GM21723 (cell line): ENCODE measurements around the gene POLDIP2.
"Not testable (repeated sequence)": the region's sequence is repeated elsewhere in the genome, so short reads cannot be mapped to it uniquely, and the experiment has no call there.

Experiments
- ATAC-seq: cut with Tn5 transposase; IDR thresholded peaks from one replicate; pipeline ENCODE4 v1.9.1; 2021; ENCODE audit warnings: mild to moderate bottlenecking, moderate library complexity; ENCODE audit not compliant: unreplicated experiment

The POLDIP2 gene

DNA sequence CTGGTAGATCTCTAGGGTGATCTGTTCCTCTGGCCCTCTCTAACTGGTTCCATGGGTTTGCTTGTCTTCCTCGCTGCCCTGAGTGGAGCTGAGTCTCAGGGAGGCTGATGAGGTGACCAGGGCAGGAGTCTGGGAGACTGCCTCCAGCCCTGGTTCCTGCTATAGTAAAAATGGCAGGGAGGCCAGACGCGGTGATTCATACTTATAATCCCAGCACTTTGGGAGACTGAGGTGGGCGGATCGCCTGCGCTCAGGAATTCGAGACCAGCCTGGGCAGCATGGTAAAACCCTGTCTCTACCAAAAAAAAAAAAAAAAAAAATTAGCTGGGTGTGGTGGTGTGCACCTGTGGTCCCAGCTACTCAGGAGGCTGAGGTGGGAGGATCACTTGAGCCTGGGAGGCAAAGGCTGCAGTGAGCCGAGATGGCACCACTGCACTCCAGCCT is 18.5 kb downstream of the POLDIP2 start:
- ATAC-seq, result not testable (repeated sequence)

DNA sequence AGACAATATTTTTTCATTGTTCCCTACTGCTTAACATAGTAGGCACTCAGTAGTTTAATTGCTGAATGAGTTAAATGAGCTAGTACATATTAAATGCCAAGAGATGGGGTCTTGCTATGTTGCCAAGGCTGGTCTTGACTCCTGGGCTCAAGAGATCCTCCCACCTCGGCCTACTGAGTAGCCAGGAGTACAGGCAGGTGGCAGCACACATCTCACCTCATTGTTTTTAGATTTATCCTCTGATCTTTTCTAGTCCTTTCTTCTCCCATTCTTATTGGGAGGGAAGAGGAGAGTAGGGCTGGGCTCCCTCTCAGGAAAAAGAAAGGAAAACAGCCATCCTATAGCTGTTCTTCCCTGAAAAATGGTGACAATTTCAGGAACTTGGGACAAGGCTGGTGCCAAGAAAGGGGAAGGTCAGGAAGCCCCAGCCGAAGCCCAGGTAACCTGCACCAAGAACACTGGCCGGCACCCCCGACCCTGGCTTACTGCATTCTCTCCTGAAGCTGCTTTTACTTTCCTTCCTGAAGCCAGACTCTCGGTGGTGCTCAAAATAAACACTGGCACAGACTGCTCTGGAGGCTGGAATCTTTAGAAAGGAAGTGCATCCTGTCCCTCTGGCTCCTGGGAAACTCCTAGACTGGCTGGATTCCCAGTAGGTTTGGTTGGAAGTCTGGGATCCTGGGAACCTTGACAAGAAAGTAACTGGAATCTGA is 19.1 kb downstream of the POLDIP2 start:
- ATAC-seq, result no peak

DNA sequence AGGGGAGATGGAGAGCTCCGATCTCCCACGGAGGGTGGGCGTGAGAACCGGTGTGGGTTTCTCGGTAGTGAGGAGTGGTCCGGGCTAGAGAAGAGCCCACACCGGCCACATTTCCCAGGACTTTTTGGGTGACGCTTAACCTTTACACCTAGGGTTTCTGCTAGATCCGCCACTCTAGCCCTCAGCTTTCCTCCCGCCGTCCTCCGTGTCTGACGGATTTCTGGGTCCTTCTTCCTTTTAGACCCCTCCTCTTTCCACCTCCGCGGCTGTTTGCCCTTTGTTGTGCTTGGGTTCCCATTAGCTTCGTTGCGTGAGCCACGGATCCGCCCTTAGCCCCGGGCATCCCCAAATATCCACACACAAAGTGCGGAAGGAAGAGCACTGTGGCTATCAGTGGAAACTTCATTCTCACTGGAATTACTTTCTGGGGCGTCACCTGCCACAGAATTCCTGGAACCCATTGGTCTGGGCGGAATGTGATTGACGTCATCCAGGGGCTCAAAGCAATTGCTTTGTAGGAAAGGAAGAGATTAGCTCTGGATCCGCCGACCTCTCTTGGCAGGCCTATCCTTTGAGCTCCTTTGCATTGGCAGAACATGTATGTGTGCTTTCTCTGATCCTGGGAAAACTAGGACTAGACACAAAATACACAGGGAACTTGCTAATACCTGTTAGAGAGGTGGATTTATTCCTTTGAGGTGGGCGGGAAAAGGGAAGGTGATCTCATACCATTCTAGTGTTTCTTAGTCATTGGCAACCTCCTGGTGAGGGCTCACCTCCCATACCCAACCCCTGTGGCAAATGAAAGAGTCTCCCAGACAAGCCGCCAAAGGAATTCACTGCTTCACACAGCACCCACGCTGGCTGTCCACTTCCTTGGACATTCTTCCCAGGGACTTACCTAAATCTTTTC is 21.1 kb downstream of the POLDIP2 start:
- no peak for ATAC-seq

DNA sequence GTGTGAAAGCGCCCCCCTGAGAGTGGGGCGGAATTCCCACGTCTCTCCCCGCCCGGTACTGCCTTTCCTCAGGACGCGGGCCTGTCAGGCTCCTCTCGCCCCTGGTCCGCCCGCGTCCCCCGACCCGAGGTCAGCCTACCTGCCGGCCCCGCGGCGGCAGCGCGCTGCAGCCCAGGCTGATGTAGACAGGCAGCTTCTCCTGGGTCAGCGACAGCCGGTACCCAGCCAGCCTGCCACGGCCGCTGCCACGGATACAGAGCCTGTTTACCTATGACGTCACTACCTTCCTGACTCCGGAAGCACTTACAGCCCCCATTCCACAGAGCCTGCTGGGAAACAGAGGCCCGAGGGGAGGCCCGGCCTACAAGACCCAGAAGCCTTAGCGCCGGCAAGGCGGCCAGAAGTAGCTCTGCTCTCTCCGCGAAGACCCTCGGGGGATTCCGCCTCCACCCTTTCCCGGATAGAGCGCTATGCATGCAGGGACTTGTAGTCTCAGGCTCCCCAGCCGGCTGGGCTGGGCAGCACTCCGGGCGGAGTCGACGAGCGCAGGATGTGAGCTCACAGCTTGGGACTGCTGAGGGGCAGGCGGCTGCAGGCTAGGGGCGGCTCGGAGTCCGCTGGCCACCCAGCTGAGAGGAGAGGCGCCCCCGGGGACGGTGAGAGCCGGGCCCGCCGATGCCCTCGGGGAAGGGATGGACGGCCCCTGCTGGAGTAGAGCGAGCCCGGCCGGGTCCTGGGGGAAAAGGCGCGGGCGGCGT is 21.9 kb downstream of the POLDIP2 start, which contains the start of the genes IFT20 and TNFAIP1:
IFT20 (minus strand) TSS at position 272 of the 758 bp plus-strand sequence. CDS start 3,487 bp downstream, outside the sequence.
TNFAIP1 (plus strand) TSS at position 561 of the 758 bp plus-strand sequence. CDS start 3,761 bp downstream, outside the sequence.
- ATAC-seq, result peak; percentile 96

DNA sequence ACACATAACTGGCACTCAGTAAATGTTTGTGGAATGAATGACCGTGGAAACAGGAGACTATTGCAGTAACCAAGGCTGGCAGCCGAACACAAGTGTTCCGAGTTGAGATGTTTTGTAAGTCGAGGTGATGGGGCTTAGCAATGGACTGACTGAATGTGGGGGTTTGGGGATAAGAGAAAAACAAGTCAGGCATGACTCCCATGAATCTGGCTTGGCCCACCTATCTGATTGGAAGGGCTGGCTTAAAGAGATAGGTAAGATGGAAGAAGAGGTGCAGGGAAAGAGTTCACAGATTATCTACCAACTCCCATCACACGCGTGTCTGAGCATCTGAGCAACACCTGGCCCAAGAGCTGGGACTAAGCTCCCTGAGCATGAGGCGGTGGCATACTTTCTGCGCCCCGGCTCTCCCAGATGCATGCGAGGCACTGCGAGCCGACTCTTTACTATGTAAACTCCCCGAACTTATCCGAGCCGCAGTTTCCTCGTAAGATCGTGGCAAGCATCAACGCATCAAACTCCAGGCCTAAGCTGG is 22.6 kb downstream of the POLDIP2 start:
- no peak for ATAC-seq

DNA sequence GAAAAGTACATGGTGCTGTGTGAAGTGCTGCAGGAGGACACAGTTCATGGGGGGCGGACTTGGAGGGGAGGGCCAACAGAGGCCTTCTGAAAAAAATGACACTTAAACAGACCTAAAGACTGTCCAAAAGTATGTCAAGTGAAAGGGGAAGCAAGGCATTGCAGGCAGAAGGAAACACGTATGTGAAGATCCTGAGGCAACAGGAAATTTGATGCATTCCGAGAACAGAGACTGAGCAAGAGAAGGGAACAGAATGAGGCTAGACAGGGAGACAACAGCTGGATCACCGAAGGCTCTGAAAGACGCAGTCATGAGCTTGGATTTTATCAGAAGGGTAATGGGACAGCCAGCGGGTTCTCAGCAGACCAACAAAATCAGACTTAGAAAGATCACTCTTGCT is 23.2 kb downstream of the POLDIP2 start:
- no peak for ATAC-seq

DNA sequence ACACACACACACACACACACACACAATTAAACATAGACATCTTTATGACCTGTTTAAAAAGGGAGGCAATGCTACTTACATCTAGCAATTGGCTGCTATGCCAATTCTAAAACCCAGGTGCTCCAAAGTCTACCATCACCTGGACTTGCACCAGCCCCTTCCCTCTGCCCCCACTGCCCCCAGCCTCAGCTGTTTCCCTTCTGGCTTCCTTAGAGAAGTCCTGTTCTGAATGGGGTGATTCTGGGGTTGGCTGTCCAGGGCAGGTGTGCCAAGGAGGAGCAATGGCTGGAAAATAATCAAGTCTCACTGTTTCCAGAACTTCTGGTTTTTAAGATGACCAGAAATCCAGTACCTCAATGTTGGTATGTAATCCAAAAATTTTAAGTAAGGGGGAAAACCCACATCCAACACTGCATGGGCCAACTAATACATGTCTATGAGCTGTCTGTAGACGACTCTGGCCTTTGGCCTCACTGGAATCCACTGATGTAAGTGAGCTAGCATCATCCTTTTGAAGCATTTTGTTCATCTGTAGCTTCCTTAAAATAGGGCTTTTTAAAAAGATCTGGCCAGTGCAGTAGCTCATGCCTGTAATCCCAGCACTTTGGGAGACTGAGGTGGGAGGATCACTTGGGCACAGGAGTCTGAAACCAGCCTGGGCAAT is 24.1 kb downstream of the POLDIP2 start:
- no peak for ATAC-seq

DNA sequence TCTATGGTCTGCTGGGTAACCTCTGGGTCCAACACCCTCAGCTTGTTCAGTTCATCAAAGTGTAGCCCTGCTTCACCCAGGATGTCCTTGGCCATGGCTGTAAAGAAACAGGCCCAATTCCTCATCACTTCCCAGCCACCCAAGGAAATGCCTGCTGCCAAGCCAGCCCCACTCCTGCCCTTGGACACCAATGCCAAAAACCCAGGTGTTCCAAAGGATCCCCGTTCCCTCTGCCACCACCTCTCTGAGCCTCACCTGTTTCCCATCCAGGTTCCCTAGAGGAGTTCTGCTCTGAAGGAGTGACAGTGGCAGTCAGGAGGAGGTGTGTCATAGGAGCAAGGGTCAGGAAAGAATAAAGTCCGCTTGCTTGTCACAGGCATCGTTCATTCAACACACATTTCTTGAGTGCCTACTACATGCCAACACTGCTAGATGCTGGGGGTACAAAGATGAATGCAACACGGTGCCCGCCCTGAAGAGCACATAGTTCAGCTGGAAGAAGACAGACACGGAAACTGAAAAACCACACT is 25.4 kb downstream of the POLDIP2 start:
- no peak for ATAC-seq

DNA sequence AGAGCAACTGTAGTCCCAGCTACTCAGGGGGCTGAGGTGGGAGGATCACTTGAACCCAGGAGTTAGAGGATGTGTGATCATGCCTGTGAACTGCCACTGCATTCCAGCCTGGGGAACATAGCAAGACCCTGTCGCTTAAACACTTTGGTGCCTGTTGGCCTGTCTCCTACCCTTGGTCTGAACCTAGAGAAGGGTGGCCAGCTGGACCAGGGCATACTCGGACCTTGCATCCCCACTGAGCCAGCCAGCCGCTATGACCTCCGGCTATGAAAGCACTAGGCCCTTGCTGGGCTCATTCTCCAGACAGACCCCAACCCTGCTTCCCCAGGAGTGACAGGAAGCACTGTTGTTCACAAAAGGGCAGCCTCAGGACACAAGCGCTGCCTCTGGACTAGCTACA is 26.7 kb downstream of the POLDIP2 start:
- ATAC-seq, result no peak

DNA sequence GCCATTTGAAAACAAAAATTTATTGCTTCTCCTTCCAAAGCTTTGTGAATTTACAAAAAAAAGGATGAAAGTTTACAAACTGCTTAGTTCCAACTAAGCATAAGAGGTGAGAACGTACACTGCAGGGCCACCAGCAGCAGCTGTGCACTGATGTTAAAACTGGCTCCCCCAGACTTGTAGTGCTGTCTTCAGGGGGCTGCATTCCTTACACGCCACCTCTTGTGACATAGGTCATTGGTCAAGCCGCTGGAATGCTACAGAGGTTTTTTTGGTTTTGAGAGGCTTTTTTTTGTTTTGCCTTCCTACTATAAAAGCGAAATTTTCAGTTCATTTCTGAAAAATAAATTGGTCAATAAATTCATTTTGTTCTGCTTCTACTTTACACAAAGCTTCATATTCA is 29.0 kb downstream of the POLDIP2 start:
- no peak for ATAC-seq

DNA sequence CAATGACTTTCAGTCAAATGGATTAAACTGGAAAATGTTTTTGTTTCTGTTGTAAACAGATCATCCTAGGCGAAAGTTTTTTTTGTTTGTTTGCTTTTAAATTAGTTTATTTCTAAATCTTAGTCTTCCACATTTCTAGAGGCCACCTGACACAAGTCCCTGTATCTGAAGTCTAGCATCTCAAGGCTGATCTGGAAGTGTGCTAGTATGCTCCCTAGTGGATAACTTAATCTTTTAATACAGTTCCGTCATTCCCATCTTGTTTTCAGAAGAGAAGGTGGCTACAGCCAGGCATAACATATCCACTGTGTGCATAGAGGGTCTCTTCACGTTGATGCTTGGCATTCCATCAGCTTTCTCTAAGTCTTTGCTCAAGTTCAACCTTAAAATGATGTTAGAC is 29.6 kb downstream of the POLDIP2 start:
- ATAC-seq, result no peak

DNA sequence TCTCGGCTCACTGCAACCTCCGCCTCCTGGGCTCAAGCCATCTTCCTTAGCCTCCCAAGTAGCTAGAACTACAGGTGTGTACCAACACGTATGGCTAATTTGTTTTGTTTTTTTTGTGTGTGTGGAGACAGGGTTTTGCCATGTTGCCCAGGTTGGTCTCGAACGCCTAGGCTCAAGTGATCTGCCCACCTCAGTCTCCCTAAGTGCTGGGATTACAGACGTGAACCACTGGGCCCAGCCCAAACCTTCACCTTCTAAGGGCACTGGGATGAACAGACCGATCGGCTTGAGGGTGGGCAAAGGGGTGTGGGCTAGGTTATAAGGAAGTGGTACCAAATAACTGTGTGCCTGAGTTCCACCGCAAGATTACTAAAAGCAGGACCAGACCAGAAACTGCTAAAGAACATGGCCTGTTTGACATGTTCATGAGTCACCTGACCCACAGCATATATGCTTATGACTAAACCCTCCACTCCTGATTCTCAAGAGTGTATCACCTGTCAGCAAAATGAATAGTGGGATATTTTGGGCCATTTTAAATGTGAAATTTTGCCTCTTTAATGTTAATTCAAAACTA is 30.2 kb downstream of the POLDIP2 start:
- no peak for ATAC-seq

DNA sequence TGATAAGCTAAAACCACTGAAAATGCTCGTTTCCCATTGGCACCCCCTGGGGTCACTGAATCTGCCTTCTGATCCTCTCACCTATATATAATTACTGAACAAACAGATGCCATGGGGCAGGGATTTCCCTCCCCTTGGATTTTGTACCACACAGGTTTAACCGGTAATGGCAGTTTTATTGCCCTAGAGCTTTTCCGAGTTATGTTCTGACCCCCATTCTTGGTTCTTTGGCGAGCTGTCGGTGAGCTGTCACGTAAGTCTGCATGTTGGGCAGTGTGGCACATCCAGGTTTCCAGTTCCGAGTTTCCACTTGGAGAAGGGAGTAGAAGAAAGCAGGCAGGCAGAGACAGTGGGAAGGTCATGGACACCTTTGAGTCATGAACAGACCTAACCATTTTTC is 31.2 kb downstream of the POLDIP2 start:
- no peak for ATAC-seq

DNA sequence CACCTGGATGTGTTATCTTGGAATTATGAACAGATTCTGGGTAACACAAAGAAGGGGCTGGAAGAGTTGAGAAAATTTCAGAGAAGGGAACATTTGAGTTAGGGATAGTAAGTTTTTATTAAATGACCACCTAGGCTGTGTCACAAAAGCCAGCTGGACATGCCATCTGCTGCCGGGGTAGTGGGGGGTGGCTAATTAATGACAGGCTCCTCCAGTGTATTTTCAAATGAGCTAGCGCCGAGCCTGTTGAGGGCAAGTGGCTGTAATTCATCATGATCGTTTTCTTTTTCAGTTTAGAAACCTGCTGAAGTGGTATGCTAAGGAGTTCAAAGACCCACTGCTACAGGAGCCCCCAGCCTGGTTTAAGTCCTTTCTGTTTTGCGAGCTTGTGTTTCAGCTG is 32.1 kb downstream of the POLDIP2 start:
- no peak for ATAC-seq

DNA sequence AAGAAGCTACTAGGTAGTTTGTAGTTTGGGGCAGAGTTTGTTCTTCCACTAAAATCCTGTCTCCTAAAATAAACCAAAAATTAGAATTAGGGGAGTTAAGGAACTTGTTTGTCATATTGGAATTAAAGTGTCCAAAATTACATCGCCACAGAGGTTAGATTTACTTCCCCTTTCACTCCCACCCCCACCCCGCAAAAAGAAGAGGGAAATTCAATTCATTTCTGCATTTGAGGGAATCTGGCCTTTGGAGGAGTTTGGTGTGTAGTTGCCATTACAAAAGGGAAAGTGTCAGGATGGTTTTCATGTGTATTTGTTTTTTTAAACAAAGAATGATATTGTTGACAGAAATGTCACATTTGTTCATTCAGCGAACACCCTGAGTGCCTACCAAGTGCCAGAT is 32.5 kb downstream of the POLDIP2 start:
- no peak for ATAC-seq

DNA sequence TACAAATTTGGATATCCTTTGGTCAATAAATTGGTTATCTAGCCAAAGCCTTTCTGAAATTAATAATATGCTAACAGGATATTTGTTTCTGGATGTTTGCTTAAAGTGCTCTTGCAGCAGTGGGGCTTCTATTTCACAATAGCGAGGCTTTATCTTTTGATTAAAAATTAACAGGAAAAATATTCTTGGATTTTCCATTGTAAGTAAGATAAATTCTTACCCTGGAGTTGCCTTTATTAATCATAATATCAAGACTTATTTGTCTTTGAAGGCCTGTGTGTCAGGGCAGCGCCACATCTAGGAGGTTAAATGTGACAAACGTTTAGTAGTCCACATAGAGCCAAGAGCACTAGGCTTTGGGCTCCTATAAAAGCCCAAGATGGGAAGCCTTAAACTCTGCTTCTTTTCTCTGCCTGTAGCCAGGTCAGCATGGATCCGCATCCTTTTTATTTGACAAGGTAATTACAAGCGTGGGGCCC is 33.0 kb downstream of the POLDIP2 start:
- ATAC-seq, result no peak

DNA sequence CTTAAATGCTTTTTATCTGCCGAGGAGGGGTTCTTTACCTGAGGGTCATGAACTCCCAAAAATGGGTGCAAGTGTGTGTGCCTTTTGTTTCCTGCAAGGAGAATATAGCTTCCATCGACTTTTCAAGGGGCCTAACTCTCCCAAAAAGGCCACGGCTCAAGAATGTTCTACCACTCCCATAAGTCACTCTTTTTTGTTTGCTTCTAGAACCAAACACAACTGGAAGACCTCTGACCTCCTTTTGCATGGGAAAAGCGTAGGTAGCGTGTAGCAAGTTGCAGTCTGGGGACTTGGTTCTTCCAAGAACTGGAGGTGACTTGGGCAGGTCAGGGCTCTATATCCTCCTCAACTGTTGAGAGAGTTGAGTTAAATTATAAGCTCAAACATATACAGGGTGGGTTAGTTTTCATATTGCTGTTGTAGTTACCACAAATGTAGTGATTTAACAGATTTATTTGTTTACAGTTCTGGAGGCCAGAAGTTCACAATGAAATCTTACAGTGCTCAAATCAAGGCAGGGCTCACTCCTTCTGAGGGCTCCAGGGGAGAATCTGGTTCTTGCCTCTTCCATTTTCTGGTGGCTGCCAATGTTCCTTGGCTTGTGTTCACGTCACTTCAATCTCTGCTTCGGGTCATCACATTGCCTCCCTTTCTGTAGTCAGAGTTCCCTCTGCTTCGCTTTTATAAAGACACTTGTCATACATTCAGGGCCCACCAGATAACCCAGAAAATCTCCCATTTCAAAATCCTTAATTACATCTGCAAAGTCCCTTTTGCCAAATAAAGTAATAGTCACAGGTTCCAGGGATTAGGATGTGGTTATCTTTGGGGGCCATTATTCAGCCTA is 36.9 kb downstream of the POLDIP2 start:
- ATAC-seq, result no peak

DNA sequence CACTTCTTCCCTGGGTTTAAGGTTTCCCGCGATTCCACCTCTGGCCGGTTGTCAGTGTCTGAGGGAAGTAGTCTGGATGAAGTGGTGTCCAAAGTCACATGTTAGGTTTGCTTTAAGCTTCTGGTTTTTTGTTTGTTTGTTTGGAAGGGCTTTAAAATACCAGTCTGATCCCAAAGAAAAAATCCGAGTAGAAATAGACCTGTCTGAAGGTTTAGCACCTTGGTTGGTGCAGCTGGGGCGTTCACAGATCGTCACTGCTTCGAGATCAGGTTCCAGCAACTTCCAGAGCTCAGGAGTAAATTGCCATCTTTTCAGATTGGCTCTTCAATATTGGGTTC is 37.8 kb downstream of the POLDIP2 start:
- no peak for ATAC-seq
